K562 (cell line): ENCODE data around the gene LRRC61. TPM values are rescaled to one million over a fixed set of nuclear protein-coding genes. Genes with fewer than 3 reads are reported as not detected.
A peak's percentile ranks its signal among the peaks of the same experiment; 100 is the strongest.

ENCODE experiments used
- ARID3B ChIP-seq: fragments of 250-450 bp; sonication (Bioruptor Pico); IDR thresholded peaks from 2 replicates; pipeline ENCODE4 v1.4.0; 2020; ENCODE audit warnings: borderline replicate concordance
- ARID4B ChIP-seq: sonication (generic); formaldehyde crosslinking; IDR thresholded peaks from 2 replicates; pipeline ENCODE4 v1.8.0; 2022; ENCODE audit warnings: mild to moderate bottlenecking, missing genetic modification reagents
- CAMTA2 ChIP-seq: fragments of 250-450 bp; sonication (Bioruptor Pico); conservative IDR thresholded peaks from 2 replicates; pipeline ENCODE4 v1.5.1; 2022
- CHCHD3 ChIP-seq: fragments of 250-450 bp; sonication (Bioruptor Pico); IDR thresholded peaks from 2 replicates; pipeline ENCODE4 v2.1.2; 2022; ENCODE audit warnings: mild to moderate bottlenecking
- CXXC5 ChIP-seq: fragments of 250-450 bp; sonication (Bioruptor Pico); IDR thresholded peaks from 2 replicates; pipeline ENCODE4 v1.8.0; 2022; ENCODE audit warnings: inconsistent platforms, mild to moderate bottlenecking, moderate library complexity
- DEAF1 ChIP-seq: fragments of 450-650 bp; formaldehyde crosslinking; IDR thresholded peaks from 2 replicates; pipeline ENCODE4 v1.4.0; 2020; ENCODE audit warnings: mild to moderate bottlenecking, moderate library complexity
- HDGF ChIP-seq: fragments of 450-650 bp; IDR thresholded peaks from 2 replicates; pipeline ENCODE4 v1.6.1; 2016
- HOXB6 ChIP-seq: fragments of 250-450 bp; sonication (Bioruptor Pico); IDR thresholded peaks from 2 replicates; pipeline ENCODE4 v1.5.1; 2022; ENCODE audit warnings: mild to moderate bottlenecking, borderline replicate concordance
- IFI16 ChIP-seq: fragments of 250-450 bp; sonication (Bioruptor Pico); IDR thresholded peaks from 2 replicates; pipeline ENCODE4 v2.1.2; 2022; ENCODE audit warnings: mild to moderate bottlenecking, inconsistent platforms
- KAT2B ChIP-seq: IDR thresholded peaks from one replicate; pipeline ENCODE4 v1.6.1; 2012; ENCODE audit warnings: low read depth, mild to moderate bottlenecking, control low read depth, inconsistent platforms, low read length, moderate library complexity
- KAT8 ChIP-seq: fragments of 450-650 bp; IDR thresholded peaks from 2 replicates; pipeline ENCODE4 v1.6.1; 2016; ENCODE audit warnings: low read depth, mild to moderate bottlenecking
- NCOA4 ChIP-seq: fragments of 450-650 bp; IDR thresholded peaks from 2 replicates; pipeline ENCODE4 v1.6.1; 2018; ENCODE audit warnings: mild to moderate bottlenecking; ENCODE audit not compliant: partially characterized antibody
- NR2C2 ChIP-seq, 2 experiments: fragments of 200-800 bp in 1 of 2; sonication (Bioruptor generic) in 1 of 2; sonication (generic) in 1 of 2; formaldehyde crosslinking in 1 of 2; IDR thresholded peaks; 2 replicates each; pipeline versions ENCODE4 v1.6.1 to v1.8.0; 2016 to 2022; ENCODE audit warnings: mild to moderate bottlenecking in 1 of 2, missing compliant biosample characterization in 1 of 2, missing genetic modification characterization in 1 of 2, missing genetic modification reagents in 1 of 2
- POLR2AphosphoS5 ChIP-seq: IDR thresholded peaks from 2 replicates; pipeline ENCODE4 v1.6.1; 2011; ENCODE audit warnings: mild to moderate bottlenecking, low read depth, low read length, moderate library complexity; ENCODE audit not compliant: control insufficient read depth, insufficient read depth
- RAD51 ChIP-seq: fragments of 450-650 bp; IDR thresholded peaks from 2 replicates; pipeline ENCODE4 v1.7.1; 2016; ENCODE audit warnings: low read depth, mild to moderate bottlenecking, borderline replicate concordance
- SMARCA4 ChIP-seq: fragments of 450-650 bp; IDR thresholded peaks from 2 replicates; pipeline ENCODE4 v1.6.1; 2016
- SRSF7 ChIP-seq: fragments of 200-400 bp; formaldehyde crosslinking; optimal IDR thresholded peaks from 2 replicates; pipeline ENCODE3; 2017; ENCODE audit warnings: mild to moderate bottlenecking, low read depth, low read length
- STAT5A ChIP-seq: IDR thresholded peaks from 2 replicates; pipeline ENCODE4 v1.6.1; 2012; ENCODE audit warnings: low read length, inconsistent platforms, borderline replicate concordance
- ZNF140 ChIP-seq: fragments of 250-450 bp; sonication (Bioruptor Pico); IDR thresholded peaks from 2 replicates; pipeline ENCODE4 v1.8.0; 2021; ENCODE audit warnings: moderate library complexity, mild to moderate bottlenecking, inconsistent platforms
- ZNF224 ChIP-seq: sonication (generic); formaldehyde crosslinking; IDR thresholded peaks from 2 replicates; pipeline ENCODE4 v1.8.0; 2022; ENCODE audit warnings: mild to moderate bottlenecking, missing genetic modification reagents
- ZNF444 ChIP-seq: fragments of 250-450 bp; sonication (Bioruptor Pico); IDR thresholded peaks from 2 replicates; pipeline ENCODE4 v1.4.0; 2020; ENCODE audit warnings: mild to moderate bottlenecking, moderate library complexity
- polyA plus RNA-seq, 8 experiments: library from polyadenylated mRNA; depleted of rRNA in 4 of 8; stranded (reverse) in 5 of 8; unstranded in 3 of 8; fragments of >200 nt; fragmentation: Nextera tagmentation in 2 of 8; fragmentation: Illumina TruSeq in 1 of 8; extraction: Ambion mirVana in 2 of 8; extraction: Trizol in 1 of 8; gene quantifications; 2 replicates each; pipeline versions ENCODE4 v1.2.1 to v1.2.3, GENCODE V29; 2011 to 2014; ENCODE audit warnings: inconsistent platforms in 1 of 8, missing spikeins in 1 of 8
- total RNA-seq, 7 experiments: library from RNA; depleted of rRNA in 6 of 7; stranded (reverse); fragments of >200 nt in 6 of 7; fragmentation: Illumina TruSeq in 2 of 7; extraction: Trizol in 2 of 7; gene quantifications; 2 replicates each; pipeline versions ENCODE4 v1.2.1 to v1.2.3, GENCODE V29; 2011 to 2021; ENCODE audit warnings: low replicate concordance in 1 of 7

The LRRC61 gene
- total and polyA plus RNA-seq, 9 of the 15 experiments (the other 6 are each of a cell fraction or from before 2014, with no cell fraction given) = 1.3 to 55.2 (median 35.2) TPM

DNA sequence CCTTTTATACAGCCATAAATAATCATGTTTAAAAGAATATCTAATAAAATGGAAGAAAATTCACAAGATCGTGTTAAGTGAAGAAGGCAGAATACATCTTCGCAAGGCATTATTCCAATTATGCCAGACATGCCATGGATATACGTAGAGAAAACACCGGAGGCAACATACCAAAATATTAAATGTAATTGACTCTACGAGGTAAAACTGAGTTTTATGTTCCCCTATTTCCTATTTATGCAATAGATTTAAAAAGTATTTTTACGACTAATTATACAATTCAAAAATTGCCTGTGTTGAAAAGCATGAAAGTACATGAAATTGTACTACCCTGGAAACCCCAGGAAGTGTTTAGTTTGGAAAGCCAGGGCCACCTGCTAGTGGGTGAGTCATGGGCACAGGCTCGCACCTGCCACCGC lies 44.5 kb downstream of the LRRC61 start (continued):
- TF ChIP-seq ZNF140 (peak; percentile 17; the same call in 1 of the 2 replicates), CAMTA2 (no peak), SRSF7 (no peak), ARID4B (CRISPR knock-in tag) (no peak), IFI16 (no peak), ZNF224 (CRISPR knock-in tag) (no peak), CHCHD3 (CRISPR knock-in tag) (no peak), RAD51 (0 out of 2 replicates have a peak, but pooled peaks have one; percentile 32), STAT5A (no peak), CXXC5 (no peak), KAT2B (no peak), ZNF444 (0 out of 2 replicates have a peak, but pooled peaks have one; percentile 7), ARID3B (CRISPR knock-in tag) (no peak), POLR2AphosphoS5 (no peak), HDGF (no peak), KAT8 (no peak), HOXB6 (CRISPR knock-in tag) (no peak), SMARCA4 (0 out of 2 replicates have a peak, but pooled peaks have one; percentile 49), NR2C2 (CRISPR knock-in tag; IDR thresholded peaks at IDR 0.05) (no peak), NR2C2 (tag; IDR thresholded peaks at IDR 0.05) (no peak), DEAF1 (CRISPR knock-in tag) (0 out of 2 replicates have a peak, but pooled peaks have one; percentile 12), NCOA4 (no peak)
